Activated CD4-positive, alpha-beta T cell treated with anti-CD3 and anti-CD28 coated beads, Interleukin-2, Interleukin-4, amounts not matched to agents 100 ng/mL and 50 ng/mL, durations not matched to agents 16 hours and 8 hours (primary cell): Measurements from ENCODE around the gene KRTAP22-2.

Experiments used
- DNase-seq: peaks from one replicate; pipeline ENCODE4 v3.0.0-alpha.2; 2020; ENCODE audit warnings: low spot score

KRTAP22-2 gene

GRCh38 chr21:30563072-30563471 lies 27.1 kb downstream of the KRTAP22-2 start:
- no peak for DNase-seq

GRCh38 chr21:30561957-30562356 lies 28.2 kb downstream of the KRTAP22-2 start:
- DNase-seq = no peak

GRCh38 chr21:30561264-30561895 lies 28.8 kb downstream of the KRTAP22-2 start, which contains the start of gene KRTAP19-7:
Gene KRTAP19-7 (minus strand): TSS chr21:30561314. CDS start chr21:30561289, 25 bp downstream.
- DNase-seq = no peak

GRCh38 chr21:30555095-30555494 lies 35.1 kb downstream of the KRTAP22-2 start:
- DNase-seq = no peak

GRCh38 chr21:30552782-30553181 lies 37.4 kb downstream of the KRTAP22-2 start:
- no peak for DNase-seq

GRCh38 chr21:30541764-30542163 lies 48.4 kb downstream of the KRTAP22-2 start, which contains the start of gene KRTAP19-6:
Gene KRTAP19-6 (minus strand): TSS chr21:30541864. CDS start chr21:30541833, 31 bp downstream.
- no peak for DNase-seq
